Right atrium auricular region (tissue), 2 donors: ENCODE results near the gene UNC5C. TPM values are rescaled to one million over a fixed set of nuclear protein-coding genes. Genes with fewer than 3 reads are reported as not detected.

Experiments
- DNase-seq: peaks from one replicate; pipeline ENCODE4 v3.0.0-alpha.2; 2019; ENCODE audit warnings: low spot score
- H3K27ac ChIP-seq, 2 donors: fragments of 200-600 bp; sonication (generic); 1 replicate in 1 of 2; 2 replicates in 1 of 2; pipeline ENCODE4 v1.5.1; 2016 to 2019
- H3K27me3 ChIP-seq, 2 donors: fragments of 200-600 bp; sonication (generic); one replicate each; pipeline versions ENCODE4 v1.5.1 to v1.6.0; 2017 to 2019
- H3K36me3 ChIP-seq: fragments of 200-600 bp; sonication (generic); one replicate; pipeline ENCODE4 v1.5.1; 2016
- H3K4me1 ChIP-seq, 2 donors: fragments of 200-600 bp; sonication (generic); one replicate each; pipeline versions ENCODE4 v1.5.1 to v1.6.0; 2017 to 2019
- H3K4me3 ChIP-seq, 2 donors: fragments of 200-600 bp; sonication (generic); 1 replicate in 1 of 2; 2 replicates in 1 of 2; pipeline ENCODE4 v1.5.1; 2017 to 2019; ENCODE audit warnings: mild to moderate bottlenecking in 1 of 2, moderate library complexity in 1 of 2
- H3K9me3 ChIP-seq, 2 donors: fragments of 200-600 bp; sonication (generic); one replicate each; pipeline ENCODE4 v1.5.1; 2019
- CTCF ChIP-seq, 2 donors: fragments of 200-600 bp; sonication (generic); IDR thresholded peaks; one replicate each; pipeline ENCODE4 v1.5.1; 2019; ENCODE audit warnings: antibody characterized with exemption in 2 of 2
- total RNA-seq, 2 donors: library from RNA; depleted of rRNA; stranded (reverse); fragments of >200 nt; gene quantifications; one replicate each; pipeline ENCODE4 v1.1.0, GENCODE V29; 2016

UNC5C gene
- total RNA-seq, 2 donors from 2014 or later: 3.8 to 4.6 TPM

- Histone ChIP-seq H3K36me3 (no peaks in the 10 kb centered on the region), H3K4me3 (no peak overlapping the region), H3K4me1 (peaks cover 0 to 6% of the 10 kb centered on the region in 2 donors), H3K9me3 (peaks cover 0 to 7% of the 10 kb centered on the region in 2 donors), H3K27ac (no peak overlapping the region), H3K27me3 (no peaks in the 10 kb centered on the region)
- no peak for TF ChIP-seq CTCF (IDR thresholded peaks at IDR 0.05)
- DNase-seq: no peak
Measured at GRCh38 chr4:95288552-95288951, 260.2 kb downstream of the UNC5C start.

GRCh38 chr4:95285797-95286196 is 263.0 kb downstream of the UNC5C start:
- no peak for TF ChIP-seq CTCF (IDR thresholded peaks at IDR 0.05)
- DNase-seq: no peak
- H3K4me1 ChIP-seq: peaks cover 0 to 6% of the 10 kb centered on the region in 2 donors
- H3K27me3 ChIP-seq: no peaks in the 10 kb centered on the region
- no peaks in the 10 kb centered on the region for H3K36me3 ChIP-seq
- no peak overlapping the region for H3K4me3 ChIP-seq
- no peak overlapping the region for H3K27ac ChIP-seq
- H3K9me3 ChIP-seq: peaks cover 0 to 7% of the 10 kb centered on the region in 2 donors

- Histone ChIP-seq H3K27ac (no peak overlapping the region), H3K27me3 (no peaks in the 10 kb centered on the region), H3K4me3 (no peak overlapping the region), H3K36me3 (no peaks in the 10 kb centered on the region), H3K4me1 (peaks cover 0 to 6% of the 10 kb centered on the region in 2 donors), H3K9me3 (peaks cover 0 to 7% of the 10 kb centered on the region in 2 donors)
- no peak for DNase-seq
- TF ChIP-seq CTCF (IDR thresholded peaks at IDR 0.05): no peak
Measured at GRCh38 chr4:95284655-95285054, 264.1 kb downstream of the UNC5C start.

GRCh38 chr4:95283320-95283719 is 265.5 kb downstream of the UNC5C start:
- no peak for TF ChIP-seq CTCF (IDR thresholded peaks at IDR 0.05)
- no peak for DNase-seq
- H3K9me3 ChIP-seq: peaks cover 0 to 1% of the 10 kb centered on the region in 2 donors
- no peaks in the 10 kb centered on the region for H3K36me3 ChIP-seq
- H3K27me3 ChIP-seq: no peaks in the 10 kb centered on the region
- H3K4me3 ChIP-seq: no peak overlapping the region
- H3K4me1 ChIP-seq: no peaks in the 10 kb centered on the region
- H3K27ac ChIP-seq: no peak overlapping the region

- no peaks in the 10 kb centered on the region for H3K4me1 ChIP-seq
- no peak for TF ChIP-seq CTCF (IDR thresholded peaks at IDR 0.05)
- no peak for DNase-seq
- H3K27ac ChIP-seq: no peak overlapping the region
- H3K9me3 ChIP-seq: no peaks in the 10 kb centered on the region
- no peaks in the 10 kb centered on the region for H3K36me3 ChIP-seq
- no peak overlapping the region for H3K4me3 ChIP-seq
- H3K27me3 ChIP-seq: no peaks in the 10 kb centered on the region
Measured at GRCh38 chr4:95272797-95273196, 276.0 kb downstream of the UNC5C start.

GRCh38 chr4:95272036-95272435 is 276.7 kb downstream of the UNC5C start:
- no peak for TF ChIP-seq CTCF (IDR thresholded peaks at IDR 0.05)
- Histone ChIP-seq H3K4me3 (no peak overlapping the region), H3K9me3 (no peaks in the 10 kb centered on the region), H3K27ac (no peak overlapping the region), H3K27me3 (no peaks in the 10 kb centered on the region), H3K4me1 (no peaks in the 10 kb centered on the region), H3K36me3 (no peaks in the 10 kb centered on the region)
- DNase-seq: no peak
